ENCODE results near the gene FBXO38.

The FBXO38 gene

DNA sequence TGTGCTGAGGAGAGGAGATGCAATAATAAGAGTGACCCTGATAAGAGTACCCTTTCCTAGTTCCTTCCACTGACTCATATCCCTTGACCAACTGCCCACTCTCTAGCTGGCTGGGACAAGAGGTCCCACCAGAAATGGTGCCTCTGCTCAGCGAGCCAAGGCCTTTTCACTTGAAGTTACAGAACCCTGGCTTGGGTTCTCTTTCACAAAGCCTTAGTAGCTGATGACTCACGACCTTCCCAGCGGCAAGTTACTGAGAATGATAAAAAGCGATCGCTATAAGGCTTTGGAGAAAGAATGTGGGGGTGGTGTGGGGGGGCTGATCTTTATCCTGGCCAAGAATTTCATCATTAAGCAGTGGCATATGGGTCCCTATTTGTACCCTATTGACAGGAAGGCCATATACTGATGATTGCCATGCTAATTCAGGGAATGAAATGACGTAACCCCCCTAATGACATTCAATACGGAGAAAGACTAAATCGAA, 90.3 kb downstream of the FBXO38 start:
- DNase-seq (ENCODE audit: low spot score) = no peak

DNA sequence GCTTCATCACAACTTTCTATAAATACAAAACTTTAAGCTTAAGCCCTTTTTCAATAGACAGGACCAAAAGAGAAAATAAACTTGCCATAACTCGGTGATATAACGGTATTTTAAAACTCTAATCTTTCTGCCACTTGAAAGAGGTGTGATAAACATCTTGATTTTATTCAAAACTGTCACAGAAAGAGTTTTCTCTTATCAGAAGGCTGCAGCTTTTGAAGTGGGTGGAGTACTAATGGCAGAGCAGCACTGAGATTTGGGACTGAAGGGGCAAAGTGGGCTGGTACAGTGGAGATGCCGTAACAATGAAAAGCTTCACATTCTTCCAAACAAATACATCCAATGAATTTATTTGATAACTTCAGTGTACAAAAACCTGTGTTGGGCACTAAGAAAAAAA, 92.5 kb downstream of the FBXO38 start:
- no peak for DNase-seq (ENCODE audit: low spot score)

DNA sequence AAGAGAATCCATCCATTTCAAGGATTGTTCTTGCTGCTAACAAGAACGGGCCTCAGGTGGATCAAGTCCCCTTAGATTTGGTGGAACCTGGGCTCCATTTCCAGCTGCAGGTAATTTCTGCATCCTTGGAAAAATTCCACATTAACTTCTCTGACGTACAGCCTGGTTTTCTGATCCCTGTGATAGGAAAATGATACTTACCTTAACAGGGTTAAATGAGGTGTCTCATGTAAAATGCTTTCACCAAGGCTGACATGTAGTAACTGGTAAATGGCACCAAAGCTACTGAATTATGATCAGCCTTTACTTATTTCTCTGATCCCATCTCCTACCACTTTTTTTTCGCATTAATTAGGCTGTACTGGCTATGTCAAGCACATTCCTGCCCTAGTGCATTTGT, 93.7 kb downstream of the FBXO38 start:
- no peak for DNase-seq (ENCODE audit: low spot score)

DNA sequence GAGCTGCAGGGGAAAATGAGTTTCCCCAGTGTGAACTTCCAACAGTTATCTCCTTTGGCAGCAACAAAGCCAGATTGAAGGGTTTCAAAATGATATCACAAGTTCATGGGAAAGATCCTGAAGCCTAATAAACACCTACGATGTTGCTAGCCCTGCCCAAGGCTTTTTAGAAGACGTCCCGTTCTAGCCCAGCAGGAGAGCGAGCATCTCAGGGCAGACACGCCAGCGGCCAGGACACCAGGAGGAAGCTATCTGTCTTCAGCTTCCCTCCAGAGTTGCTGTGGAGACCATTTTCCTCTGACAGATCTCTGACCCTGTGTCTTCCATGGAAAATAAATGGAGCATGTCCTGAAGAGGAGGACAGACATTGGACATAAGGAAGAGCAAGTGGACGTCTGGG, 98.4 kb downstream of the FBXO38 start:
- no peak for DNase-seq (ENCODE audit: low spot score)

DNA sequence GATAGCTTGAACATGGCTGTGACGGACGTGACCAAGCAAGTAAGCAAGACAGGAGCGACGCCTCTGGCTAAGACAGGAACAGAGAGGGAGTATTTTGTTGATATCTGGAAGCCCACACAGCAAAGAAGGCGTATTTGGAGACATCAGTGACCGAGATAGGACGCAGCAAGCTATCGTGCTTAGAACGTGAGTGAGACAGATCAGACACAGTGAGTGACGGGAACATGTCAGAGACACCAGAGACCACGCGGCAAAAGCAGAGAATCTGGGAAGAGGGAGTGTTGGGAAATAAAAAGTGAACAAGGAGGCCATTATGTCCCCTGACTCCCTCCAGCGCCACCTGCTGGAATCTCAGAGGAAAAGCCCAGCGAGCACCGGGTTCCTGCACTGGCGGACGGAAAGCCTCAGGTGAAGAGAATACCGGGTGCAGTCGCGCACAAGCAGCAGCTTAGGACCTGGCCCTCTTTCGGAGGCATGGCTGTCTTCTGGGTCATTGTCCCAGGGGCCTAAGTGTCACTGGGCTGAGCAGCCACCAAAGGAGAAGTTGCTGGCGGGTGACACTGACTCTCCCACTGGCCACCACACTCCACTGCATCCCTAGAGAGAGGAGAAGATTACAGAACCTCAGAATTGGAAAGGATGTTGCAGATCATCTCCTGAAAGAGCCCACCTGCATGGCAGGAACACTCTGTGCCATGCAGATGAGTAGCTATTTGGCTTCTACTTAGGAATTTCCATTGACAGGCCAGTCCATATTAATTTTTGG, 99.1 kb downstream of the FBXO38 start:
- DNase-seq (ENCODE audit: low spot score) = peak; percentile 44

DNA sequence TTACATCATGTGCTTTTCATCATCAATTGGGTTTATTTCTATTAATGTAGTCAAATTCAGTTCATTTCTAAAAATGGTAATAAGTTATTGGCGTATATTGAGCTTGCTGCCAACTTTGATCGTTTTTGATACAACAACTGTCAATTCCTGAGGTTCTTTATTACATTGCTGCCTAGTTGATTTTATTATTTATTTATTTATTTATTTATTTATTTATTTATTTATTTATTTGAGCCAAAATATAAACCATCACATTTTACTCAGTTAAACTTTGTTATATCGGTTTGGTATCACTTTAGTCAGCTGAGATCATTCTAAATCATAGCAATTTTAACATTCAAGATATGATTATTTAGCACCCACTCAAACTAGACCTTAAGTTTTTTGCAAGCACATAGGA, 100.0 kb downstream of the FBXO38 start:
- DNase-seq (ENCODE audit: low spot score) = no peak

DNA sequence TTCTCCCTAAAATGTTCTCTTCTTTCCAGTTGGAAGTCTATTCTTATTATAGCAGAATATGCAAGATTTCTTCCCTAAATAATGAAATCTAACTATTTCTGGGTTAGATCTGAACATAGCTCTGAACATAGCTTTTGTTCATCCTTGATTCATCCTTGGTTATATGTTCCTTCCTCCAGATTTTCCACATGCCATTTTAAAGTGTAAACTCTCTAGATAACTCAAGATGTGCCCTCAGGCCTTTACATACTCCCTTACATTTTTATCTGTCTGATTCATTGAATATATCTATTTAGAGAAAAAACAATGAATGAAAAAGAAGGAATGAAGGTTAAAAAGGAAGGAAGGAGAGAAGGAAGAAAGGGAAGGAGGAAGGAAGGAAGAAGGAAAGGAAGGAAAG, 100.9 kb downstream of the FBXO38 start:
- DNase-seq (ENCODE audit: low spot score) = no peak

DNA sequence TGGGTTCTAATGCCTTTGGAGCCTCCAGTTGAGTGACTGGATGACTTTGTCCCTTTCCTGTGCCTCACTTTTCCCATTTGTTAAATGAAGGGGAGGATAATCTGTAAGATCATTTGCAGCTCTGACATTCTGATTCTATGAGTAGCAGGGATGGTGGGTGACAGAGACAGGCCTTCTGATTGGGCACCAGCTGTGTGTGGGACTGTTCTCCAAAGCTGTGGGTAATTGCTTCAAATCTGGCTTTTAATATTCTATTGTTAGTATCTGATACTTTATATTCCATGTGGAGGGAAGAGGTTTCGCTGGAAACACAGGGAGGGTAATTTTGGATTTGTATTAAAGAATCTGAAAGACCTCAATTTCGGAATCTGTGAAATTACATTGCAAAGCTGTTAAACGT, 102.7 kb downstream of the FBXO38 start:
- no peak for DNase-seq (ENCODE audit: low spot score)

DNA sequence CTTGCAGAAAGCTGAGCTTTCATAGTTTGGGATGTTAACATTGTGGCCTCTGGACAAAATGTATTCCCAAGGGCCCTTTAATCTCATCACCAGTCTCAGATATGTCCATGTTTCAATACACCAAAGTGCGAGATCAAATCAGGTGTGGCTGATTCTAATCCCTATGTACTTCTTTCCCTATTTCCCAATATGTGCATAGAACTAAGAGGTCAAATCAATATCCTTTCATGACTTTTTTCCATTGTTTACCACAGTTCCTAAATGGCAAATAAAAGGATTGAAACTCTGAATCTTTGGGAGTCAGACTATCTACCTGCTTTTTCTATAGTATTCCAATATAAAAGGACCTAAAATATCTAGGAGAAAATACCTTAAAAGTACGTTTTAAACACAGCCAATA, 105.0 kb downstream of the FBXO38 start:
- DNase-seq (ENCODE audit: low spot score) = no peak

DNA sequence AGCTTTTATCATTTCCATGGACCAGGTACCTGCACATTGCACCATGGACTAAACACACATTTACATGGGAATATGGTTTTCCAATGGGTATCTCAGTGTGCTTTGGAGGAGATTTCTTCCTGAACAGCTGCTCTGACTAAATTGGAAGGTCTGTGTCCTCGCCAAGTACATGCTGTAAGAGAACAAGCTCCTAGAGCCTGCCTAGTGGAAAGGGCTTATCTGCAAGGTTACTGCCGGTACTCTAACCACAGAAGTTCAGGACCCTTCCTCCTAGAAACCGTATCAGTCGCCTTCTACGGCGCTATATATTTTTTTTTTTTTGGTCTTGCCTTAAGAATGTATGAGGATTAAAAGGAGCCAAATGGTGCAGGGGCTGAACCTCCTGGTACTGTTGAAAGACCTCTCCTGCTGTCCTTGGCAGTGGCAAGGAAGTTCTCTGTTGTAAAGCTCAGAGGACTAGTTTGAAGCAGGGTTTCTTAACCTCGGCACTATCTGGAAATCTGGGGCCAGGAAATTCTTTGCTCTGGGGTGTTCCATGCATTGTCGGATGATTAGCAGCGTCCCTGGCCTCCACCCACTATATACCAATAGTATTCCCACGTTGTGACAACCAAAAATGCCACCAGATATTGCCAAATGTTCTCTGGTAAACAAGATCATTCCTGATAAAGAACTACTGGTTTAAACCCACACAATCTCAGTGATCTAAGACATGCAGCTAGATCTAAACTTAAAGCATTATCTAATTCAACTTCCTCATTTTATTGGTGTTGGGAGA, 107.4 kb downstream of the FBXO38 start:
- DNase-seq (ENCODE audit: low spot score) = no peak

DNA sequence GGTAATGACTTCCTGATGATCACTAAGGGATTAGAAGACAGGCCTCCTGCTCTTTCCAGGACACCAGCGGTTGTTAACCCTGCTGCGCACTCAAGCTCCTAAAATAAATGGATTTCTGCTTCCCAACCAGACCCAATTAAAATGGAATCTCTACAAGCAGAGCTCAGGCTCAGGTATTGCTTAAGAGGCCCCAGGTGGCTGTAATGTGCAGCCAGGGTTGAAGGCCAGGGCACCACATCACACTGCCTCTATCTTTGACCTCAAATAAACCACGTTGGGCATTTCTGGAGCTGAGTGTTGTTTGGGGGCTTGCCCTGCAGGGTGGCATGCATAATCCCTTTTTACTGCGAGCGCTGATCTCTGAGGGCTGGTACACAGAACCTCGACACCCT, 108.0 kb downstream of the FBXO38 start:
- no peak for DNase-seq (ENCODE audit: low spot score)

DNA sequence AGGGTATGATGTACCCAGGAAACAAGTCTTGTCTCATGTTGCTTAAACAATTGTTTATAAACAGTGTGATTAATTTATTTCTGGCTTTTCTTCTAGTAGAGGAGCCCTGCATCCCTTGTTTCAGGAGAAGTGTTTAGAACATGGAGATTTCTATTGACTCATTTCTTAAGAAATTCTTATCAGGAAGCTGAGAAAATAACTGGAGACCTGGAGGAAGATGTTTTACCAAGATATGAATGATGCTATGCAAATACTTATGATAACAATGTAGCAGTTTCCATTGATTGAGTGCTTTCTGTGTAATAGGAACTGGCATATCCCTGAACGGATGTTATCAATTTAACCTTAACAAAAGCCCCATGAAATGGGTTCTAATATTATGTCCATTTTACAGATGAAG, 108.6 kb downstream of the FBXO38 start:
- no peak for DNase-seq (ENCODE audit: low spot score)

Measured in AG08396 (cell line).